DMS153 (cell line): ENCODE measurements around the gene STX4.

Source experiments
- DNase-seq: peaks from one replicate; lab custom pipeline; 2025; lab: John Stamatoyannopoulos, UW

Gene STX4, protein sequence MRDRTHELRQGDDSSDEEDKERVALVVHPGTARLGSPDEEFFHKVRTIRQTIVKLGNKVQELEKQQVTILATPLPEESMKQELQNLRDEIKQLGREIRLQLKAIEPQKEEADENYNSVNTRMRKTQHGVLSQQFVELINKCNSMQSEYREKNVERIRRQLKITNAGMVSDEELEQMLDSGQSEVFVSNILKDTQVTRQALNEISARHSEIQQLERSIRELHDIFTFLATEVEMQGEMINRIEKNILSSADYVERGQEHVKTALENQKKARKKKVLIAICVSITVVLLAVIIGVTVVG

GRCh38 chr16:31032736-31033708 is at the start of gene STX4:
Gene STX4, plus strand, starts transcription at chr16:31033558. Its CDS starts 248 bp downstream, at chr16:31033806.
- peak; percentile 92 for DNase-seq

DNA sequence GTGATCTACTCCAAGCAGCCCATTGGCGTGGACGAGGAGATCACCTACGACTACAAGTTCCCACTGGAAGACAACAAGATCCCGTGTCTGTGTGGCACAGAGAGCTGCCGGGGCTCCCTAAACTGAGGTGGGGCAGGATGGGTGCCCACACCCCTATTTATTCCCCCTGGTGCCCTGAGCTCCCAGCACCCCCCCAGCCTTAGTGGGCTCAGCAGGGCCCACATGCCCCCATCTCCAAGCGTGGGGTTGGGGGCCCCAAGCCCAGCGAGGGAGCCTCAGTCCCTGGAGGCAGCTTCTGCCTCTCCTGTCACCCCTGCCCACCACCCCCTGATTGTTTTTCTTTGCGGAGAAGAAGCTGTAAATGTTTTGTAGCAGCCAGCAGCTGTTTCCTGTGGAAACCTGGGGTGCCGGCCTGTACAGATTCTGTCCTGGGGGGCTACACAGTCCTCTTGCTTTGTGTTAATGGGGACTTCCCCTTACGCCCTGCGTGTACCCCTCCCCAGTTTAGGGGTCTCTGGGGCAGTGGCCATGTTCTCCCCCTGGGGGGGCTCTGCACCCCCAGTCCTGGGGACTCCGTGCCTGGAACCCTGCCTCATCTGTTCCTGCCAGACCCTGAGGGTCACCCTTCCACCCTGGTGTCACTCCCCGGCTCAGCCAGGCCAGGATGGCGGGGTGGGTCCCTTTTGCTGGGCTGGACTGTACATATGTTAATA is 49.3 kb upstream of the STX4 start:
- DNase-seq, result no peak

DNA sequence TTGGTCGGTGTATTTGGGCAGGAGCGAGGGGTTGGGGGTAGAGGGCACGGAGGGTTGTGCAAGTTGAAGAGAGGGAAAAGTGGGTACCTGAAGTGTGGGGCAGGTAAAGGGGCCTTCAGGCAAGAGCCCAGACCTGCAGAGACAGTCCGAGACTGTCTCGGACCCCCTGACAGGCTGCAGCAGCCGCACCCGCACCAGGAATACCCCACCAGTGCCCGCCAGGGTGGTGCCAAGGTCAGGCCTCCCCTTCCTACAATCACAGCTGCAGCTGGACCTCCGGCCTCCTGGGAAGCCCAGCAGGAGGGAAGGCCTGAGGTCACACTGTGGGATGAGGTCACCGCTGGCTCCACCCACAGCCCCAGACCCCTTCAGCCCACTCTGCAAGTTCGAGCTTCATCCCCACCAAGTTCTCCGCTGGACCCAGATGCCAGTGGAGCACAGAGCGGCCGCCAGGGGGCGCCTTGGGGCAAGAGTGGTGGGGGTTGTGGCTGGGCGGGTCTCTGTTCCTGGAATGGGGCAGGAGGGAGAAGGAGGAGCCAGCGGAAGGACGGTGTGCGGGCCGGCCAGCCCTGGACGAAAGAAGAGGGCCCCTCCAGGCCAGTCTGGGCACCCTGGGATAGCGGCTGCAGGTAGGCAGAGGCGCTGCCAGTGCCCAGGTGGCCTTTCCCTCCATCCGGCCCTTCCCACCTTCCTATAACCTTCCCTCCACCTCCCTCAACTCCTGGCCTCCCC is 48.5 kb upstream of the STX4 start, which contains the start of gene HSD3B7:
TSS of gene HSD3B7 (plus strand) at position 539 of the 732 bp plus-strand sequence. CDS start 452 bp downstream, outside the sequence.
- DNase-seq, result peak; percentile 43

GRCh38 chr16:30985401-30986128 is 47.8 kb upstream of the STX4 start:
- peak; percentile 70 for DNase-seq

- DNase-seq, result no peak
Measured at GRCh38 chr16:30986129-30986991, 47.0 kb upstream of the STX4 start.

DNA sequence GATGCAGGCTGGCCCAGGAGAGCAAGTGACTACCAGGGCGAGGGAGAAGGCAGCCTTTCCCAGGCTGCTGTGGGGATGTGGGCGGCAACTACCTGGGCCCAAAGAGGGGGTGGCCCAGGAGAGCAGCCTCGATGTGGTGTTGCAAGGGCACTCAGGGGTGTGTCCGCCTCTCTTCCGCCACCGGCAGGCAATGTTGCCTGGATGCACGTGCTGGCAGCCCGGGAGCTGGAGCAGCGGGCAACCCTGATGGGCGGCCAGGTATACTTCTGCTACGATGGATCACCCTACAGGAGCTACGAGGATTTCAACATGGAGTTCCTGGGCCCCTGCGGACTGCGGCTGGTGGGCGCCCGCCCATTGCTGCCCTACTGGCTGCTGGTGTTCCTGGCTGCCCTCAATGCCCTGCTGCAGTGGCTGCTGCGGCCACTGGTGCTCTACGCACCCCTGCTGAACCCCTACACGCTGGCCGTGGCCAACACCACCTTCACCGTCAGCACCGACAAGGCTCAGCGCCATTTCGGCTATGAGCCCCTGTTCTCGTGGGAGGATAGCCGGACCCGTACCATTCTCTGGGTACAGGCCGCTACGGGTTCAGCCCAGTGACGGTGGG is 45.7 kb upstream of the STX4 start:
- no peak for DNase-seq

GRCh38 chr16:30989469-30990047 is 43.8 kb upstream of the STX4 start:
- no peak for DNase-seq

GRCh38 chr16:30990105-30990504 is 43.3 kb upstream of the STX4 start:
- no peak for DNase-seq

- no peak for DNase-seq
Measured at GRCh38 chr16:30991052-30991451, 42.3 kb upstream of the STX4 start.

GRCh38 chr16:30992276-30992780 is 41.0 kb upstream of the STX4 start:
- DNase-seq, result no peak

- DNase-seq, result no peak
Measured at GRCh38 chr16:30992931-30993816, 40.2 kb upstream of the STX4 start.

DNA sequence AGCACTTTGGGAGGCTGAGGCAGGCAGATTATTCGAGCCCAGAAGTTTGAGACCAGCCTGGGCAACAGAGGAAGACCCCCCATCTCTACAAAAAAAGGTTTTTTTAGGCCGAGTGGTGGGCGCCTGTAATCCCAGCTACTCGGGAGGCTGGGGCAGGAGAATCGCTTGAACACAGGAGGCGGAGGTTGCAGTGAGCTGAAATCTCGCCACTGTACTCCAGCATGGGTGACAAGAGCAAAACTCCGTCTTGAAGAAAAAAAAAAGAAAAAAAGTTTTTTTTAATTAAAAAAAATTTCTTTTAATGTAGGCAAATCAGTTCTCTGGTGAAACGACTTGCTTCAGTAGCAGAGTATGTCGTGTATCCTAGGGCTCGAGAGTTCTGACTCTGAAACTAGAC is 37.4 kb upstream of the STX4 start:
- no peak for DNase-seq

- DNase-seq, result no peak
Measured at GRCh38 chr16:30996324-30996984, 36.9 kb upstream of the STX4 start.

DNA sequence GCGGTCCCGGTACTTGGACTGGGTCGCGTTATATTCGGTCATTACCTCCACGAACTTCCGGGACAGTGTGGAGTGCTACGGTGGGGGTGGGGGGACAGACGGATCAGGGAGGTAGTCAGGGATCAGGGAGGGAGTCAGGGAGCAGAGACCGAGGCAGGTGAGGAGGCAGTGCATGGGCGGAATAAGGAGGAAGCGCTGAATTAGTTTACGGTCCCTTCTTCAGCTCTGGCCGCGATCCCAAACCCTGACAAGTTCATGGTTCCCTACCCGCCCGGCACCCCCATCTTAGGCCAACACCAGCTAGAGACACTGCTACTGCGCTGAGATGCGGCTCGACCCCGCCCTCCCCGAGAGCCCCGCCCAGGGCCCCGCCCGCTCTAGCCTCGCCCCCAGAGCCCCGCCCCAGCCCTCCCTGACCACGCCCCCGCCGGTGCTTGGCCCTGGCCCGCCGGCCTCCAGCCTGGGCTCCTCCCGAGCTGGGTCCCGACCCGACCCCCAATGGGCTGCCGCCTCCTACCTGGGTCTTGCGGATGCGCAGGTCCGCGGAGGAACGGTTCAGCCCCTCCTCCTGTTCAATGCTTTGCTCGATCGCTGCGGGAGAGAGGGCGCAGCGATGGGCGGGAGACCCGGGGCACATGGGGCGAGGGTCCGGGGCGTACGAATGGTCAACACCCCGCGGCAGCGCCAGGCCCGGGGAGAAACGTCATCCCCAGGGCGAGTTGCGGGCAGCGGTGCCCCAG is 36.2 kb upstream of the STX4 start:
- peak; percentile 26 for DNase-seq

GRCh38 chr16:30997725-30998711 is 35.3 kb upstream of the STX4 start:
- no peak for DNase-seq
